ENCODE data around the gene MCC. TPM values are rescaled to one million over a fixed set of nuclear protein-coding genes. Genes with fewer than 3 reads are reported as not detected.

The MCC gene
- total RNA-seq, 2 donors from 2014 or later = 7.5 to 9.9 TPM

DNA sequence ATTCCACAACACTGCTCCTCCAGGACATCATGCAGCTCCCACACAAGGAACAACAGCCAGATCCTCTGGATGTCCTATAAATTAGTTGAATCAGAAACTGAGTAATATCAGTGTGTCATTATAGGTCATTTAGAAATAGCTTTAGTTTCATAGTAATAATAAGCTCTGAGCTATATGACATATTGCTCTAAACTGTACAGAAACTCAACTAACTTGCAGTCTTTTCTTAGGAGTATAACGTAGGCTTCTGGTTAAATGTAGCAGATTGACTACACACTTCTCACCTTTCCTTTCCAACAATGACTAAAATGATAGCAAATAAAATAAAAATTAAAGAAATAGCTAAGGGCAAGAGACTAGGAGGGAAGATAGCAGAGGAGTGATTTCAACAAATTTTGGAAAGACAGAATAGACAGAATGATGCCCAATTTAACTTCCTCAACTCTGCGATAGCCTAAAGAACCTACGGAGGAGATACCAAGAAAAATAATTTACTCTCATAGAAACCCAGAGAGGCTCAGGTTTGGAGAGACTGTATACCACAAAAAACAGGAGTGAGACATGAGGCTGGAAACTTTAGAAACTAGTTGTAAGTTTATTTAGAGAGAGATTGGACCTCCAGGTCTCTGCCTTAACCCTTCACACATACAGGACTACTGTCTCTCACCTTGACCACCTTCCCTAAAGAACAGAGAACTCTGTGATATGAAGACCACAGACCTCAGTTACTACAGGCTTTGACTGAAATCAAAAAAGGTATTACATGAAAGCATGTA lies 247.1 kb downstream of the MCC start:
- no peak for TF ChIP-seq POLR2A (IDR thresholded peaks at IDR 0.05)
- TF ChIP-seq CTCF (IDR thresholded peaks at IDR 0.05) = no peak
- ATAC-seq (no peak), DNase-seq (no peak)
- Histone ChIP-seq H3K36me3 (replicated peaks in 1 of 2; ENCODE audit: insufficient read depth in 1 of 2, low read depth in 2 of 2) (no peaks in the 10 kb centered on the region), H3K4me1 (no peaks in the 10 kb centered on the region), H3K27me3 (no peaks in the 10 kb centered on the region), H3K9me3 (no peaks in the 10 kb centered on the region), H3K27ac (no peak overlapping the region), H3K4me3 (no peak overlapping the region)
- WGBS, 2 donors = 87 to 92% methylated on average over 3 of the region's 3 CpGs
- intact Hi-C loops (cut with DNase I) = no loop called here

DNA sequence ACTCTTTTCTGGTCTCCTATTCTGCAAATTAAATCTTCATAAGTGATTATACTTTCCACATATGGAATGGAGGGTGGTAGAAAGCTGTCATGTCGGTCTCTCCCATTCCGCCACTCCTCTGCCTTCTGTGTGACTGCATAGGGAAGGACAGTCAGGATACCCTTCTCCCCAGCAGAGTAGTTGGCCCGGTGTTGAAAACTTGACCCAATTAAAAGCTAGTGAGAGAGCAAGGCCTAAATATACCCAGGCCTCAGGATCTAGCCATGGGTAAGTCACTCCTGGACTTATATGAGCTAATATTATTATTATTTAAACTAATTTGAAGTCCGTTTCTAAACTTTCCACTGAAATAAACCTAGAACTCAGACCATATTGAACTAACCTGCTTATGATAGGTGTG lies 248.2 kb downstream of the MCC start:
- no peak overlapping the region for H3K4me3 ChIP-seq
- TF ChIP-seq CTCF (IDR thresholded peaks at IDR 0.05) (no peak), POLR2A (IDR thresholded peaks at IDR 0.05) (no peak)
- no peaks in the 10 kb centered on the region for H3K27me3 ChIP-seq
- DNase-seq (no peak), ATAC-seq (no peak)
- H3K36me3 ChIP-seq (replicated peaks in 1 of 2; ENCODE audit: insufficient read depth in 1 of 2, low read depth in 2 of 2) = no peaks in the 10 kb centered on the region
- H3K9me3 ChIP-seq = no peaks in the 10 kb centered on the region
- no peaks in the 10 kb centered on the region for H3K4me1 ChIP-seq
- H3K27ac ChIP-seq = no peak overlapping the region
- intact Hi-C loops (cut with DNase I) = no loop called here
- WGBS, 2 donors = 90 to 96% methylated on average over 4 of the region's 4 CpGs

DNA sequence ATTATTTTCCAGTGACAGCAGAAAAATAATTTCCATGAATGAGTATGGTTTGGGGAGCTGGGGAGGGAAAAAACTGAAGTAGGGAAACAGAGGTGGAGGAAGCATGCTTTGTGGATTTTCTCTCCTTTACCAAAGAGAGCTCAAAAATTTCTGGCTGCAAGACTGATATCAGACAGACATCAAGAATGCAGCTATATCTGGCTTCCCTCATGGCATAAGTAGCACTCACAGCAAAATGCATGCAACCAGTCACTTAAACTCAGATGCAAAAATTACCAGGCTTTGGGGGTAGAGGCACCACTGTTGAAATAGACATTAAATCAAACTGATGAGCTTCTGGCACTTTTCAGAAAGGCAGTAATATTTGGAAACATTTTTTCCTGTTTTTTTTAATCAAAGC lies 250.4 kb downstream of the MCC start:
- intact Hi-C loops (cut with DNase I) = no loop called here

DNA sequence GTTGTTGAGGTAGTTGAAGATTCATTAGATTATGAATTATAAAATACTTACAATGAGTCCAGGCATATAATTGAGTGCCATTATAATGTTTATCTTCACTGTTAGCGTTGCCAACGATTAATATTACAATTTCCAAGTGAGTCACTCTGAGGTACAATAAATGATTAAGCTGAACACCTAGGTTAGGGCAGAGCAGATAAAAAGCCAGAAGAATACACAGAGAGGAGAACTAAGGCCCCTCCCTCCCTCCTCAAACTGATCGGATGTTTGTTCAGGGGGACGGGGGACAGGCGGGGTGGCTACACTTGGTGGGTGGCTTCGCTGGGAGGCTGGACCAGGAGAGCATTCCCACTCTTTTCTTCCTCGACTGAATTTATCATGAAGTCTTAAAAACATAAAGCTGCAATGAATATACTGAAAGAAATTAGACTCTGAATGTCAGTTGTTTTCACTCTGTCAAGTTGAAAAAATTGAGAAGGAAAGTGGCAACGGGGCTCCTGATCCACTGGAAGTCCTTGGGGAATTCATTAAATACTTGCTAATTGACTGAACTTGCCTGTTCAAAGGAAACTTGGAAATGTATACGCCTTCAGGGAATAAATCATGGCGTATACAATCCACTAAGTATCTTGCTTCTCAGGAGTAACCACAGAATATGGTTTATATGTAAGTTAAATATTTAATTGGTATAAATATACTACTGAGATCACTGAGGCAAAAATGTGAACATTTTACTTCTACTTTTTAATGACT lies 251.5 kb downstream of the MCC start:
- no peaks in the 10 kb centered on the region for H3K27me3 ChIP-seq
- WGBS, 2 donors = 41 to 50% methylated on average over 10 of the region's 10 CpGs

More for the DNA sequence above, 250.4 kb downstream of the MCC start:
- Histone ChIP-seq H3K4me1 (no peaks in the 10 kb centered on the region), H3K36me3 (replicated peaks in 1 of 2; ENCODE audit: insufficient read depth in 1 of 2, low read depth in 2 of 2) (no peaks in the 10 kb centered on the region), H3K4me3 (no peak overlapping the region), H3K9me3 (no peaks in the 10 kb centered on the region), H3K27me3 (no peaks in the 10 kb centered on the region), H3K27ac (no peak overlapping the region)
- ATAC-seq (no peak), DNase-seq (no peak)
- no peak for TF ChIP-seq POLR2A (IDR thresholded peaks at IDR 0.05)
- TF ChIP-seq CTCF (IDR thresholded peaks at IDR 0.05) = no peak

More for the DNA sequence above, 251.5 kb downstream of the MCC start:
- no peaks in the 10 kb centered on the region for H3K36me3 ChIP-seq (replicated peaks in 1 of 2; ENCODE audit: insufficient read depth in 1 of 2, low read depth in 2 of 2)
- H3K4me3 ChIP-seq = no peak overlapping the region
- DNase-seq (no peak), ATAC-seq (peak; percentile 24)
- TF ChIP-seq CTCF (IDR thresholded peaks at IDR 0.05) = no peak
- TF ChIP-seq POLR2A (IDR thresholded peaks at IDR 0.05) = no peak
- intact Hi-C loops (cut with DNase I) = no loop called here
- no peaks in the 10 kb centered on the region for H3K9me3 ChIP-seq
- H3K4me1 ChIP-seq = no peaks in the 10 kb centered on the region
- H3K27ac ChIP-seq = no peak overlapping the region
